IMR-90 (cell line): Measurements from ENCODE around the gene TBC1D22A. TPM values are rescaled to one million over a fixed set of nuclear protein-coding genes. Genes with fewer than 3 reads are reported as not detected.

Experiments
- ATAC-seq: fragments of 200-7000 bp; cut with Tn5 transposase; 2 replicates; pipeline ENCODE4 v1.9.1; 2020; ENCODE audit warnings: low read depth, mild to moderate bottlenecking, moderate library complexity
- BruUV-seq: library from RNA; stranded (reverse); fragments of 400-500 nt; replicated peaks from 2 replicates; lab custom pipeline; 2021; lab: Mats Ljungman, UMichigan
- CTCF ChIA-PET: fragments of 300-600 bp; formaldehyde crosslinking; extraction: SDS; loops from one replicate; lab custom pipeline; 2021; ENCODE audit warnings: antibody characterized with exemption; lab: Yijun Ruan, JAX
- POLR2A ChIA-PET: fragments of 300-600 bp; sonication (Branson Sonifier 250); formaldehyde crosslinking; loops from one replicate; lab custom pipeline; 2022; ENCODE audit warnings: antibody characterized with exemption; ENCODE audit not compliant: unreplicated experiment; lab: Charles Lee
- DNase-seq: peaks from one replicate; pipeline ENCODE4 v3.0.0; 2013
- H2AFZ ChIP-seq: replicated peaks from 2 replicates; pipeline ENCODE3; 2013; ENCODE audit warnings: low read length, mild to moderate bottlenecking; ENCODE audit not compliant: poor library complexity
- H2AK5ac ChIP-seq: 2 replicates; pipeline ENCODE4 v1.6.1; 2013; ENCODE audit warnings: low read depth, low read length, inconsistent platforms
- H2AK9ac ChIP-seq: replicated peaks from 2 replicates; pipeline ENCODE3; 2013; ENCODE audit warnings: mild to moderate bottlenecking, low read depth, low read length, moderate library complexity; ENCODE audit not compliant: poor library complexity
- H2BK120ac ChIP-seq: 2 replicates; pipeline ENCODE4 v1.6.1; 2013; ENCODE audit warnings: low read depth, low read length, inconsistent platforms
- H2BK15ac ChIP-seq: 3 replicates; pipeline ENCODE4 v1.6.1; 2013; ENCODE audit warnings: low read depth, low read length, inconsistent platforms
- H2BK20ac ChIP-seq: 2 replicates; pipeline ENCODE4 v1.6.1; 2013; ENCODE audit warnings: low read depth, mild to moderate bottlenecking, inconsistent platforms, low read length, moderate library complexity
- H2BK5ac ChIP-seq: 2 replicates; pipeline ENCODE4 v1.6.1; 2013; ENCODE audit warnings: mild to moderate bottlenecking, low read depth, low read length, inconsistent platforms; ENCODE audit not compliant: poor library complexity, severe bottlenecking
- H3K14ac ChIP-seq: replicated peaks from 2 replicates; pipeline ENCODE4 v1.6.1; 2013; ENCODE audit warnings: low read depth, low read length, inconsistent platforms
- H3K18ac ChIP-seq: 2 replicates; pipeline ENCODE4 v1.6.1; 2013; ENCODE audit warnings: low read depth, low read length, control low read depth
- H3K23ac ChIP-seq: 2 replicates; pipeline ENCODE4 v1.6.1; 2013; ENCODE audit warnings: low read depth, low read length, inconsistent platforms
- H3K27ac ChIP-seq: 2 replicates; pipeline ENCODE4 v1.5.1; 2013; ENCODE audit warnings: mild to moderate bottlenecking, control low read depth, low read length; ENCODE audit not compliant: insufficient read depth
- H3K27me3 ChIP-seq: 2 replicates; pipeline ENCODE4 v1.6.1; 2013; ENCODE audit warnings: low read length; ENCODE audit not compliant: control insufficient read depth, insufficient read depth
- H3K36me3 ChIP-seq: 2 replicates; pipeline ENCODE4 v1.6.1; 2013; ENCODE audit warnings: low read length, mixed read lengths; ENCODE audit not compliant: control insufficient read depth, insufficient read depth
- H3K4ac ChIP-seq: 2 replicates; pipeline ENCODE4 v1.6.1; 2013; ENCODE audit warnings: low read depth, low read length, inconsistent platforms
- H3K4me1 ChIP-seq: 2 replicates; pipeline ENCODE4 v1.6.1; 2013; ENCODE audit warnings: low read length, mixed read lengths; ENCODE audit not compliant: control insufficient read depth, insufficient read depth
- H3K4me2 ChIP-seq: 2 replicates; pipeline ENCODE4 v1.6.1; 2013; ENCODE audit warnings: low read depth, mild to moderate bottlenecking, control low read depth, low read length, moderate library complexity
- H3K4me3 ChIP-seq: 2 replicates; pipeline ENCODE4 v1.5.1; 2013; ENCODE audit warnings: low read depth, mild to moderate bottlenecking, control low read depth, low read length, moderate library complexity; ENCODE audit not compliant: insufficient read depth
- H3K56ac ChIP-seq: 2 replicates; pipeline ENCODE4 v1.6.1; 2013; ENCODE audit warnings: low read length, inconsistent platforms; ENCODE audit not compliant: insufficient read depth; ENCODE audit errors: extremely low read depth
- H3K79me1 ChIP-seq, 2 experiments: 2 replicates each; pipeline ENCODE4 v1.6.1; 2013; ENCODE audit warnings: low read length in 2 of 2, inconsistent platforms in 1 of 2, low read depth in 1 of 2
- H3K9ac ChIP-seq: 2 replicates; pipeline ENCODE4 v1.6.1; 2013; ENCODE audit warnings: low read depth, low read length, control low read depth
- H3K9me1 ChIP-seq: 2 replicates; pipeline ENCODE4 v1.6.1; 2013; ENCODE audit warnings: low read length, inconsistent platforms; ENCODE audit not compliant: insufficient read depth
- H3K9me3 ChIP-seq: 2 replicates; pipeline ENCODE4 v1.6.1; 2013; ENCODE audit warnings: low read length; ENCODE audit not compliant: control insufficient read depth, insufficient read depth
- H4K20me1 ChIP-seq: 2 replicates; pipeline ENCODE4 v1.6.1; 2013; ENCODE audit warnings: low read length, inconsistent platforms; ENCODE audit not compliant: insufficient read depth
- H4K5ac ChIP-seq: 2 replicates; pipeline ENCODE4 v1.6.1; 2013; ENCODE audit warnings: mild to moderate bottlenecking, low read depth, low read length, control low read depth
- H4K8ac ChIP-seq, 2 experiments: 2 replicates each; pipeline ENCODE4 v1.6.1; 2013; ENCODE audit warnings: low read depth in 2 of 2, low read length in 2 of 2, control low read depth in 1 of 2, inconsistent platforms in 1 of 2
- H4K91ac ChIP-seq: 2 replicates; pipeline ENCODE4 v1.6.1; 2013; ENCODE audit warnings: low read depth, low read length, inconsistent platforms; ENCODE audit not compliant: insufficient read depth
- SMC3 ChIP-seq: fragments of 150-350 bp; IDR thresholded peaks from 2 replicates; pipeline ENCODE4 v1.6.1; 2016; ENCODE audit warnings: low read depth, mild to moderate bottlenecking, antibody characterized with exemption, low read length, moderate library complexity
- WGBS, 2 experiments: methylation state at CpG; one replicate each; pipeline versions ENCODE4 v1.1.5 to v1.1.7; 2013; ENCODE audit warnings: missing lambda C conversion rate in 2 of 2; ENCODE audit not compliant: insufficient read length in 1 of 2; ENCODE audit errors: extremely low coverage in 2 of 2; 5-methylcytosine and 5-hydroxymethylcytosine counted together
- dilution Hi-C: fragments of 300-500 bp; cut with HindIII; formaldehyde crosslinking; loops from one replicate; pipeline ENCODE4 v1.14.3; 2018; ENCODE audit warnings: low sequenced_read_pairs; ENCODE audit not compliant: unreplicated experiment
- in situ Hi-C: fragments of 300-500 bp; cut with MboI; formaldehyde crosslinking; loops from 3 replicates; pipeline ENCODE4 v1.14.3; 2019; ENCODE audit warnings: low sequenced_read_pairs, inconsistent platforms, mixed read lengths
- intact Hi-C: fragments of 100-400 bp; cut with micrococcal nuclease; formaldehyde crosslinking; loops from 2 replicates; pipeline ENCODE4 v1.10.0; 2022
- polyA plus RNA-seq, 3 experiments: library from polyadenylated mRNA; depleted of rRNA; stranded (reverse); fragments of >200 nt; gene quantifications; 2 replicates each; pipeline ENCODE4 v1.2.3, GENCODE V29; 2012; ENCODE audit warnings: low replicate concordance in 1 of 3
- total RNA-seq: library from RNA; depleted of rRNA; stranded (reverse); fragments of >200 nt; gene quantifications from 2 replicates; pipeline ENCODE4 v1.2.3, GENCODE V29; 2012

The TBC1D22A gene
- total and polyA plus RNA-seq, 2 of the 4 experiments (the other 2 are of a cell fraction), result 9.0 to 16.7 TPM

DNA sequence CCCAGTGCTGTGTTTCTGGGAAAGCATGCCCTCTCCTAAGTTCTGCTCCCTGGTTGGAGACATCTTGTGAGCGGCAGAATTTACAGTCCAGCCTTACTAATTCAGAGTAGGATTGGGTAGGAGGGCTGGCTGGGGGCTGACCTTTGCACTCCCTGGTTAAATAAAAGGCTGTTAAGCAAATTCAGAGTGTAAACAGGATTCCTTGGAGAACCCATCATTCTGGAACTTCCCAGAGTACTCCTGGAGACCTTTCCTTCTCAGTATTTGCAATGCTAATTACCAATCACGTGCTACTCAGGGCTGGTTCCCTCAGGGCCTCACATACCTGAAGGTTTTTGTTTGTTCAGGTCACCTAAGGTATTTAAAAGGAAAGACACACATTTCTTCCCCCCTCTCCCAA lies 340.2 kb downstream of the TBC1D22A start:
- H2AFZ ChIP-seq, result no peak overlapping the region
- dilution Hi-C loops, result no loop called here
- no peak overlapping the region for H2BK5ac ChIP-seq
- H3K79me1 ChIP-seq, result no peaks in the 10 kb centered on the region; a peak in 1 of 4 replicates
- H3K4me3 ChIP-seq, result no peak overlapping the region
- intact Hi-C loops, result no loop called here
- H2BK120ac ChIP-seq, result no peak overlapping the region
- no peak overlapping the region for H2AK5ac ChIP-seq
- no peak overlapping the region for H3K4me2 ChIP-seq
- no peak overlapping the region for H4K91ac ChIP-seq
- ChIA-PET POLR2A (no interaction called here), CTCF (no interaction called here)
- no TSS peak for BruUV-seq
- no peak overlapping the region for H4K5ac ChIP-seq
- H3K18ac ChIP-seq, result no peak overlapping the region
- H3K27ac ChIP-seq, result no peak overlapping the region
- ATAC-seq (peak; percentile 57), DNase-seq (peak; percentile 12)
- H3K56ac ChIP-seq, result no peak overlapping the region
- H3K4ac ChIP-seq, result no peak overlapping the region
- H2AK9ac ChIP-seq, result no peak overlapping the region
- no peak overlapping the region for H2BK15ac ChIP-seq
- H3K9me3 ChIP-seq, result no peaks in the 10 kb centered on the region
- no peak overlapping the region for H4K8ac ChIP-seq
- WGBS, 2 experiments, result no CpG with 5 or more reads among the region's 2 CpGs
- no peaks in the 10 kb centered on the region; the same call in 1 of the 2 replicates for H3K36me3 ChIP-seq
- no peak for TF ChIP-seq SMC3
- no peaks in the 10 kb centered on the region for H4K20me1 ChIP-seq
- H2BK20ac ChIP-seq, result no peak overlapping the region
- H3K9ac ChIP-seq, result no peak overlapping the region
- in situ Hi-C loops, result no loop called here
- H3K14ac ChIP-seq, result no peak overlapping the region
- H3K27me3 ChIP-seq, result no peaks in the 10 kb centered on the region
- no peaks in the 10 kb centered on the region; the same call in 1 of the 2 replicates for H3K9me1 ChIP-seq
- peaks cover 5% of the 10 kb centered on the region for H3K4me1 ChIP-seq
- H3K23ac ChIP-seq, result no peak overlapping the region
